Pancreas (tissue), 10 donors: ENCODE data around the gene ERBB4. TPM values are rescaled to one million over a fixed set of nuclear protein-coding genes. Genes with fewer than 3 reads are reported as not detected.

ENCODE experiments used
- ATAC-seq, 4 donors: fragments of 200-7000 bp; cut with Tn5 transposase; one replicate each; pipeline versions ENCODE4 v1.8.0 to v1.9.1; 2020; ENCODE audit warnings: mild to moderate bottlenecking in 4 of 4, moderate library complexity in 4 of 4
- DNase-seq, 6 donors: peaks; one replicate each; pipeline ENCODE4 v3.0.0-alpha.2; 2020
- FAIRE-seq: peaks from 2 replicates; lab custom pipeline; 2012; peaks lifted over from hg19 to GRCh38; lab: Jason Lieb, UNC
- H3K27ac ChIP-seq, 4 donors: fragments of 200-600 bp; sonication (generic); 1 replicate in 3 of 4; 2 replicates in 1 of 4; pipeline versions ENCODE4 v1.5.0 to v1.8.0; 2020
- H3K27me3 ChIP-seq, 4 donors: fragments of 200-600 bp; one replicate each; pipeline ENCODE4 v1.8.0; 2021
- H3K36me3 ChIP-seq, 3 donors: fragments of 200-600 bp; sonication (generic) in 1 of 3; one replicate each; pipeline versions ENCODE4 v1.5.0 to v1.8.0; 2020 to 2021
- H3K4me1 ChIP-seq, 3 donors: fragments of 200-600 bp; one replicate each; pipeline ENCODE4 v1.8.0; 2021
- H3K4me3 ChIP-seq, 4 donors: fragments of 200-600 bp; sonication (generic) in 2 of 4; one replicate each; pipeline versions ENCODE4 v1.5.0 to v1.8.0; 2020 to 2021
- H3K9me3 ChIP-seq, 4 donors: fragments of 200-600 bp; one replicate each; pipeline ENCODE4 v1.8.0; 2021
- WGBS, 2 donors: extraction: QIAGEN DNeasy Blood & Tissue Kit; methylation state at CpG; one replicate each; pipeline ENCODE4 v1.1.7; 2013; 5-methylcytosine and 5-hydroxymethylcytosine counted together
- intact Hi-C, 3 donors: fragments of 100-400 bp; cut with DNase I; formaldehyde crosslinking; loops; one replicate each; pipeline versions ENCODE4 v1.11.1 to v1.14.2; 2022
- polyA plus RNA-seq, 2 donors: library from polyadenylated mRNA; stranded (reverse); fragments of 200-250 nt; gene quantifications; one replicate each; pipeline ENCODE4 v1.2.3, GENCODE V29; 2013
- total RNA-seq, 6 donors: library from RNA; stranded (reverse); fragmentation: NEBNext Ultra II Directional in 4 of 6; extraction: Animal tissue kit (Norgen Biotek cat#: 25700) in 4 of 6; gene quantifications; one replicate each; pipeline versions ENCODE4 v1.2.1 to v1.2.4, GENCODE V29; 2021 to 2023
- TF ChIP-seq, protein P1 (sequence below), 4 donors: fragments of 200-600 bp; sonication (generic) in 3 of 4; IDR thresholded peaks; one replicate each; pipeline versions ENCODE4 v1.5.0 to v1.8.0; 2021; ENCODE audit warnings: antibody characterized with exemption in 4 of 4
- donor health status: healthy with polysubstance abuse.
- donor health status: DM: no; HTN: no; CAD: no; lungs with moderate emphysema.
- donor health status: DM: no; HTN: no; CAD: no.
- donor health status: control.
- donor health status: control.
- donor health status: Bipolar disorder and iron deficiency.
- donor health status: DM: yes; HTN: yes; CAD: no.
- donor health status: DM: no; HTN: no; CAD: no.
- donor health status: DM: no; HTN: no; CAD: no.
- donor health status: DM: yes; HTN: yes; CAD: no.

ERBB4 gene
- total and polyA plus RNA-seq, 8 donors, result 0.30 to 5.0 (median 3.3) TPM

DNA sequence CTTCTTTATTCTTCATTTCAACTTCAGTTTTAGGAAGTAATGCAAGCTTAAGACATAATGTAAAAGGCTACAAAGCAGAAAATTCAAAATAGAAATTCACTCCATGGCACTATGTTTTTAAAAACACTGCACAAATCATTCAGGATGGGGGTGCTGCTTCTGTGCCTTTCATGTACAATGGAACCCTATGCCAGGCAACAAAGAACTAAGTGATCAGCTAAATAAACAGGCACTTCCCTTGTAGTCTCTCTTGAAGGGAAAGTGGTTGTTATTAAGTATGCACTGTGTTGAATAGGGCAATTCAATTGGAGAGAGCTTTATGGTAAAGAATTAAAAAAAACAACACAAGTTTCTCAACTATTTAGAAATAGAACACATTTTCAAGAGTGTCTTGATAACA, 10.9 kb upstream of the ERBB4 start:
- H3K4me1 ChIP-seq, result peaks cover 0 to 8% (median 0%) of the 10 kb centered on the region in 3 donors
- TF ChIP-seq, protein P1, sequence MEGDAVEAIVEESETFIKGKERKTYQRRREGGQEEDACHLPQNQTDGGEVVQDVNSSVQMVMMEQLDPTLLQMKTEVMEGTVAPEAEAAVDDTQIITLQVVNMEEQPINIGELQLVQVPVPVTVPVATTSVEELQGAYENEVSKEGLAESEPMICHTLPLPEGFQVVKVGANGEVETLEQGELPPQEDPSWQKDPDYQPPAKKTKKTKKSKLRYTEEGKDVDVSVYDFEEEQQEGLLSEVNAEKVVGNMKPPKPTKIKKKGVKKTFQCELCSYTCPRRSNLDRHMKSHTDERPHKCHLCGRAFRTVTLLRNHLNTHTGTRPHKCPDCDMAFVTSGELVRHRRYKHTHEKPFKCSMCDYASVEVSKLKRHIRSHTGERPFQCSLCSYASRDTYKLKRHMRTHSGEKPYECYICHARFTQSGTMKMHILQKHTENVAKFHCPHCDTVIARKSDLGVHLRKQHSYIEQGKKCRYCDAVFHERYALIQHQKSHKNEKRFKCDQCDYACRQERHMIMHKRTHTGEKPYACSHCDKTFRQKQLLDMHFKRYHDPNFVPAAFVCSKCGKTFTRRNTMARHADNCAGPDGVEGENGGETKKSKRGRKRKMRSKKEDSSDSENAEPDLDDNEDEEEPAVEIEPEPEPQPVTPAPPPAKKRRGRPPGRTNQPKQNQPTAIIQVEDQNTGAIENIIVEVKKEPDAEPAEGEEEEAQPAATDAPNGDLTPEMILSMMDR (IDR thresholded peaks at IDR 0.05), result no peak
- no peak overlapping the region for H3K27ac ChIP-seq
- H3K9me3 ChIP-seq, result no peaks in the 10 kb centered on the region
- no peak overlapping the region for H3K4me3 ChIP-seq
- no peaks in the 10 kb centered on the region for H3K27me3 ChIP-seq
- no peaks in the 10 kb centered on the region for H3K36me3 ChIP-seq
- DNase-seq (no peak), FAIRE-seq (no peak), ATAC-seq (no peak)
- intact Hi-C loops, result loop anchor here in 1 of 3 donors (10.0 kb wide), 1 partner anchor 805 kb away; no protein-coding TSS in a partner anchor

DNA sequence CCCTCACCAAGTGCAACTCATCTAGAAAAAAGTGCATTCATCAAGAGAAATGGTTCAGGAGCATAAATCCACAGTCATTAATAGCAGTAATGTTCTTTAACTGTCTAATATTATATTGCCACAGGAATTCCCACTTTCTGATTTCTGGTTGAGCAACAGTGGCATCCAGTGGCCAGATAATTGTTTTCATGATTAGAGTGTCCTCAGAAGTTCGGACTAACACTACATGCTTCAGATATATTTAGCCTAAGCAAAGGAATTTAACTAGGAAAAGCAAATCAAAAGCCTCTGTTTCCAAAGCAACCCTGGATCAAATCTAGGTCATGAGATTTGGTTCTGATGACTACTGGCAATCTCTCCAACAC, 9.8 kb upstream of the ERBB4 start:
- no peak overlapping the region for H3K4me3 ChIP-seq
- H3K27me3 ChIP-seq, result no peaks in the 10 kb centered on the region
- TF ChIP-seq, protein P1 (IDR thresholded peaks at IDR 0.05), result peak in 3 of 4 donors; percentile 15 to 41 (median 29)
- ATAC-seq (peak; percentile 72 to 91 (median 86)), DNase-seq (peak in 2 of 6 donors; percentile 21 to 33), FAIRE-seq (no peak)
- H3K36me3 ChIP-seq, result no peaks in the 10 kb centered on the region
- intact Hi-C loops, result loop anchor here in 1 of 3 donors (10.0 kb wide), 1 partner anchor 804 kb away; no protein-coding TSS in a partner anchor
- H3K4me1 ChIP-seq, result peaks cover 0 to 8% (median 0%) of the 10 kb centered on the region in 3 donors
- no peak overlapping the region for H3K27ac ChIP-seq
- WGBS, 2 donors, result 6 to 9% methylated on average over 1 of the region's 1 CpG
- no peaks in the 10 kb centered on the region for H3K9me3 ChIP-seq

DNA sequence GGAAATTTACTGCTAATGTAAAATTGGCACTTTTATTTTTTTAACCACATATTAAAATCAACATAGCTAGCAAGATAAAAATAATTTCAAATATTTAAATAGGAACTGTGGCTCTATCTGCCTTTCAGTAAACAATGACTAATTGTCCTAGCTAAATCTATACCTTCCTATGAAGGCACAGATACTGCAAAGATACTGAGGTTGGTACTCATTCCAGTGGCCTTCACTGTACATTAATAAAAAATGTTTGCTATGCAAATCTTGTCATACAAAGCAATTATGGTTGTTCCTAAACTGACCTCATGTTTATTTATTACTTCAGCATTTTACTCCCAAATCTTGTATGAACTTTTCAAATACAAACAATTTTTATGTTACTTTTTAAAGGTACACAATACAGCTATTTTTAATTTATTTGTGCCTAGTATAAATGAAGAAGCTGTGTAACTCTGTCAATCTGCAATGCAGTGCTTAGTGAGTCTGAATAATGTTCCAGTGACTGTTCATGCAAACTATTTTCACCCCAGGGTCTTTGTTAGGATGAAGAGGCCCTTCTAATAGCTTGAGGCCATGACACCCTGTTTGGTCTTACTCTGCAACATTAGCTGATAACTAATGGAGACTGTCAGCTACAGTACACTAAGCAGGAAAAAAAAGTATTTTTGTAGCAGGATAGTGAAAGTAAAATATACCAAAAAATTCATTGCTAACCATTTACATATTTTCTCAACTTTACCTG, 9.3 kb upstream of the ERBB4 start:
- intact Hi-C loops, result loop anchor here in 1 of 3 donors (10.0 kb wide), 1 partner anchor 803 kb away; no protein-coding TSS in a partner anchor
- Histone ChIP-seq H3K27ac (no peak overlapping the region), H3K4me1 (peaks cover 0 to 8% (median 0%) of the 10 kb centered on the region in 3 donors), H3K4me3 (no peak overlapping the region), H3K9me3 (no peaks in the 10 kb centered on the region), H3K36me3 (no peaks in the 10 kb centered on the region), H3K27me3 (no peaks in the 10 kb centered on the region)
- FAIRE-seq (no peak), DNase-seq (no peak), ATAC-seq (no peak)
- TF ChIP-seq, protein P1 (IDR thresholded peaks at IDR 0.05), result no peak

DNA sequence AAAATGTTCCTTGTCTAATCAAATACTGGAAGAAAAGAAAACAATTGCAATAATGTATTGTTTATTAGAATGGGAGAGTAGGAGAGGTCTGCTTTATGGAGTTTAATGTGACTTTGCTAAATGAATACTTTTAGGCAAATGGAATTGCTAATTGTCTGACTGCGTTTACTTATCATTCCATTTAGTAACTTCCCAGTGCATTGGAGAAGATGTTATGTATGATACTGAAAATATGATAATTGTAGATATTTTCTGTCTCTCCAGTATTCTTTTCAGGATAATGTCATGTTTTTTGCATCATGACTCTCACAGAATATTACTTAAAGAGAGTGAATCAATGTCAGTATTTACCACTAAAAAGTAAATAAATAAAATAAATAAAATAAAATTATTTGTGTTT, 8.1 kb upstream of the ERBB4 start:
- intact Hi-C loops, result loop anchor here in 1 of 3 donors (10.0 kb wide), 1 partner anchor 802 kb away; no protein-coding TSS in a partner anchor
- WGBS, 2 donors, result 89% methylated on average over 1 of the region's 1 CpG
- no peak for FAIRE-seq

More for the DNA sequence above, 8.1 kb upstream of the ERBB4 start:
- ATAC-seq (no peak), DNase-seq (no peak)
- TF ChIP-seq, protein P1 (IDR thresholded peaks at IDR 0.05), result no peak
- H3K36me3 ChIP-seq, result no peaks in the 10 kb centered on the region
- H3K4me3 ChIP-seq, result no peak overlapping the region
- no peak overlapping the region for H3K27ac ChIP-seq
- H3K27me3 ChIP-seq, result no peaks in the 10 kb centered on the region
- H3K9me3 ChIP-seq, result no peaks in the 10 kb centered on the region
- peaks cover 0 to 8% (median 0%) of the 10 kb centered on the region in 3 donors for H3K4me1 ChIP-seq
